ENCODE data around the gene PRR13. TPM values are rescaled to one million over a fixed set of nuclear protein-coding genes. Genes with fewer than 3 reads are reported as not detected.
"Not testable (repeated sequence)": the region's sequence is repeated elsewhere in the genome, so short reads cannot be mapped to it uniquely, and the experiment has no call there.

The PRR13 gene
- total and polyA plus RNA-seq, 3 donors from 2014 or later, result 43.4 to 120 (median 48.5) TPM

DNA sequence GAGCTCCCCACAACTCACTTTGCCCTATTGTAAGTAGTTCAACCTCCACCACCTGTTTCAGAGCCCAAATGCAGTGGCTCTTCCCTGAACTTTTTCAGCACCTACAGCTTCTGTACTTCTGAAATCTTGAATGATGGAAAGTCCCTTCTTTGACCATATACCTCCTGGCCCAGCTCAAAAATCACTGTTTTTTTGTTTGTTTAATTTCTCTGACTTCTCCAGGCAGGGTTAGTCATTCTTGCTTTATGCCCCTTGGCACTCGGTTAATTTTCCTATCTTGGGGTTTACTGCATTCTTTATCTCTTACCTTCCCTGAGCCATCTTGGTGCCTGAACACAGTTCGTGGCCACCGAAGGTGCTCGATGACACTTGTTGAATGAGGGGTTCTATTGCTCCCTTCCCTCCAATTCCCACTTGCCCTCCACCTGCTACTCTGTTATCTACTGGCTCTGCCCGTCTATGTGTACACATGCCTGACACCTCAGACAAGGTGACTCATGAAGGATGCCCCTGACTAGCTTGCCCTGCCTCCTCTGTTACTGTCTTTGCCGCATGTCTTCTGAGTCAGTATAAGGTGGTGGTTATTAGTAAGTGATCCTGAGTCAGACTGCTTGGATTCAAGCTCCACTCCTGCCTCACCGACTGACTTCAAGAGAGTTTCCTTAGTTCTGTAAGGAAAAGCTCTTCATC is 13.5 kb upstream of the PRR13 start:
- H3K27ac ChIP-seq, result no peak overlapping the region
- intact Hi-C loops (cut with DNase I; ENCODE audit: low total_unique reads), result no loop called here
- TF ChIP-seq POLR2A (IDR thresholded peaks at IDR 0.05), result no peak
- TF ChIP-seq, protein P1, sequence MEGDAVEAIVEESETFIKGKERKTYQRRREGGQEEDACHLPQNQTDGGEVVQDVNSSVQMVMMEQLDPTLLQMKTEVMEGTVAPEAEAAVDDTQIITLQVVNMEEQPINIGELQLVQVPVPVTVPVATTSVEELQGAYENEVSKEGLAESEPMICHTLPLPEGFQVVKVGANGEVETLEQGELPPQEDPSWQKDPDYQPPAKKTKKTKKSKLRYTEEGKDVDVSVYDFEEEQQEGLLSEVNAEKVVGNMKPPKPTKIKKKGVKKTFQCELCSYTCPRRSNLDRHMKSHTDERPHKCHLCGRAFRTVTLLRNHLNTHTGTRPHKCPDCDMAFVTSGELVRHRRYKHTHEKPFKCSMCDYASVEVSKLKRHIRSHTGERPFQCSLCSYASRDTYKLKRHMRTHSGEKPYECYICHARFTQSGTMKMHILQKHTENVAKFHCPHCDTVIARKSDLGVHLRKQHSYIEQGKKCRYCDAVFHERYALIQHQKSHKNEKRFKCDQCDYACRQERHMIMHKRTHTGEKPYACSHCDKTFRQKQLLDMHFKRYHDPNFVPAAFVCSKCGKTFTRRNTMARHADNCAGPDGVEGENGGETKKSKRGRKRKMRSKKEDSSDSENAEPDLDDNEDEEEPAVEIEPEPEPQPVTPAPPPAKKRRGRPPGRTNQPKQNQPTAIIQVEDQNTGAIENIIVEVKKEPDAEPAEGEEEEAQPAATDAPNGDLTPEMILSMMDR (IDR thresholded peaks at IDR 0.05), result no peak
- no peaks in the 10 kb centered on the region for H3K36me3 ChIP-seq (ENCODE audit: low read depth, missing control alignments)
- H3K4me3 ChIP-seq, result no peak overlapping the region
- 87 to 92% methylated on average over 7 of the region's 7 CpGs for WGBS, 2 donors
- H3K9me3 ChIP-seq, result no peaks in the 10 kb centered on the region
- peaks cover 29% of the 10 kb centered on the region for H3K4me1 ChIP-seq
- DNase-seq, result no peak
- no peaks in the 10 kb centered on the region for H3K27me3 ChIP-seq

DNA sequence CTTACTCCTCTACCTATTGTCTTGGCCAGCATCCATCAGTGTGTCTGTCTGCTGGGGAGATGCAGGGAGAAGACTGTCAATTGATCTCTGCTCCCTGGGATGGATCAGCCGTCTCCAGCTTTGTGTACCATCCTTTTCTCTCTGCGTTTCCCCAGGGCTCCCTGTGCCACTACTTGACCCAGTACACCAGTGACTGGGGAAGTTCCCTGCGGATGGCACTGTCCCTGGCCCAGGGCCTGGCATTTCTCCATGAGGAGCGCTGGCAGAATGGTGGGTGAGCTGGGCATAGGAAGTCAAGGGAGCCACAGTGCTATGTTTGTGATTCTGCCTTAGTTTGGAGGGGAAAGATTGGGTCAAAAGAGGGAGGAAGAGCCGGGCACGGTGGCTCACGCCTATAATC is 12.8 kb upstream of the PRR13 start:
- no peak for DNase-seq
- Histone ChIP-seq H3K9me3 (no peaks in the 10 kb centered on the region), H3K4me1 (peaks cover 26% of the 10 kb centered on the region), H3K36me3 (ENCODE audit: low read depth, missing control alignments) (no peaks in the 10 kb centered on the region), H3K4me3 (no peak overlapping the region), H3K27me3 (no peaks in the 10 kb centered on the region), H3K27ac (no peak overlapping the region)
- no peak for TF ChIP-seq POLR2A (IDR thresholded peaks at IDR 0.05)
- TF ChIP-seq, protein P1 (IDR thresholded peaks at IDR 0.05), result no peak
- WGBS, 2 donors, result 80 to 82% methylated on average over 7 of the region's 7 CpGs
- intact Hi-C loops (cut with DNase I; ENCODE audit: low total_unique reads), result no loop called here

DNA sequence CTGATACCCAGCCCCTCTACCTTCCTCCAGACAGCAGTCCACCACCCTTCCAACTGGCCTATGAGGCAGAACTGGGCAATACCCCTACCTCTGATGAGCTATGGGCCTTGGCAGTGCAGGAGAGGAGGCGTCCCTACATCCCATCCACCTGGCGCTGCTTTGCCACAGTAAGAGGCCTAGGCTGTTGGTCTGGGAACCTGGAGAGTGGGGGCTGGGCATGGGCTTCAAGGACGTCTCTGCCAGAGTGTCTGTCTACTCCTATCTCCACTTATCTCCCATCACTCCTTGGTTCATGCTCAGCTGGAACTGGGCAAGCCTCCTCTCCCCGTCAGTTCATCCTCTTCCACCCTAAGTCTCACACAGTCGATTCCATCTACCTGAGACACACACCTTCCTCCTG is 11.4 kb upstream of the PRR13 start:
- TF ChIP-seq, protein P1 (IDR thresholded peaks at IDR 0.05), result no peak
- H3K27me3 ChIP-seq, result no peaks in the 10 kb centered on the region
- DNase-seq, result no peak
- H3K9me3 ChIP-seq, result no peaks in the 10 kb centered on the region
- no peaks in the 10 kb centered on the region for H3K36me3 ChIP-seq (ENCODE audit: low read depth, missing control alignments)
- peaks cover 13% of the 10 kb centered on the region for H3K4me1 ChIP-seq
- WGBS, 2 donors, result 70 to 83% methylated on average over 2 to 5 of the region's 5 CpGs
- intact Hi-C loops (cut with DNase I; ENCODE audit: low total_unique reads), result no loop called here
- H3K27ac ChIP-seq, result no peak overlapping the region
- H3K4me3 ChIP-seq, result no peak overlapping the region

DNA sequence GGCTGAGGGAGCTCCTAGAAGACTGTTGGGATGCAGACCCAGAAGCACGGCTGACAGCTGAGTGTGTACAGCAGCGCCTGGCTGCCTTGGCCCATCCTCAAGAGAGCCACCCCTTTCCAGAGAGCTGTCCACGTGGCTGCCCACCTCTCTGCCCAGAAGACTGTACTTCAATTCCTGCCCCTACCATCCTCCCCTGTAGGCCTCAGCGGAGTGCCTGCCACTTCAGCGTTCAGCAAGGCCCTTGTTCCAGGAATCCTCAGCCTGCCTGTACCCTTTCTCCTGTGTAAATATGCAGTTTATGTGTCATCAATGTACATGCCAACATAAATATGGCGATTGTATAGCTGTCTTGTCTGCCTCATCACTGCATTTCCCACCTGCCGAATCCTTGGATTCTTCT is 10.3 kb upstream of the PRR13 start:
- TF ChIP-seq POLR2A (IDR thresholded peaks at IDR 0.05), result no peak
- TF ChIP-seq, protein P1 (IDR thresholded peaks at IDR 0.05), result no peak
- DNase-seq, result no peak
- no peaks in the 10 kb centered on the region for H3K9me3 ChIP-seq
- intact Hi-C loops (cut with DNase I; ENCODE audit: low total_unique reads), result no loop called here
- H3K4me3 ChIP-seq, result no peak overlapping the region
- H3K36me3 ChIP-seq (ENCODE audit: low read depth, missing control alignments), result no peaks in the 10 kb centered on the region
- H3K27me3 ChIP-seq, result no peaks in the 10 kb centered on the region
- H3K4me1 ChIP-seq, result peaks cover 2% of the 10 kb centered on the region
- 78 to 85% methylated on average over 5 to 7 of the region's 7 CpGs for WGBS, 2 donors
- H3K27ac ChIP-seq, result no peak overlapping the region

DNA sequence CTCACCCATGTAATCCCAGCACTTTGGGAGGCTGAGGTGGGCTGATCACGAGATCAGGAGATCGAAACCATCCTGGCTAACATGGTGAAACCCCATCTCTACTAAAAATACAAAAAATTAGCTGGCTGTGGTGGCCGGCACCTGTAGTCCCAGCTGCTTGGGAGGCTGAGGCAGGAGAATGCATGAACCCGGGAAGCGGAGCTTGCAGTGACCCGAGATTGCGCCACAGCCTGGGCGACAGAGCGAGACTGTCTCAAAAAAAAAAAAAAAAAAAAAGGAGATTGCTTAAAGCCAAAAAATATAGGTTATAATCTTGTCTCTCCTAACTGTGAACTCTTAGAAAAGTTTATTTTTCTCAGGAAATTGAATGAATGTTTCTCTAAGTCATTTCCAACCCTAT is 6.2 kb upstream of the PRR13 start:
- H3K4me3 ChIP-seq; H3K36me3 ChIP-seq (ENCODE audit: low read depth, missing control alignments); H3K4me1 ChIP-seq; H3K27me3 ChIP-seq; H3K27ac ChIP-seq; intact Hi-C loops (cut with DNase I; ENCODE audit: low total_unique reads); DNase-seq; H3K9me3 ChIP-seq: not testable (repeated sequence)
- WGBS, 2 donors, result 92 to 97% methylated on average over 9 of the region's 9 CpGs

DNA sequence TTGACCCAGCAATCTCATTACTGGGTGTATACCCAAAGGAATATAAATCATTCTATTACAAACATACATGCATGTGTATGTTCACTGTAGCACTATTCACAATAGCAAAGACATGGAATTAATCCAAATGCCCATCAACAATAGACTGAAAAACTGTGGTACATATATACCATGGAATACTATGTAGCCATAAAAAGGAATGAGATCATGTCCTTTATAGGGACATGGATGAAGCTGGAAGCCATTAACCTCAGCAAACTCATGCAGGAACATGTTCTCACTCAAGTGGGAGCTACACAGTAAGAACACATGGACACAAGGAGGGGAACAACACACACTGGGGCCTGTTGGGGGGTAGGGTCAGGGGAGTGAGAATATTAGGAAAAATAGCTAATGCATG is 2.0 kb upstream of the PRR13 start:
- H3K4me1 ChIP-seq, result peaks cover 14% of the 10 kb centered on the region
- H3K9me3 ChIP-seq; intact Hi-C loops (cut with DNase I; ENCODE audit: low total_unique reads); DNase-seq; H3K36me3 ChIP-seq (ENCODE audit: low read depth, missing control alignments); H3K27ac ChIP-seq; H3K4me3 ChIP-seq; H3K27me3 ChIP-seq: not testable (repeated sequence)

Data from testis (tissue), 3 donors.